GM23248 (cell line): ENCODE measurements around the gene PLSCR1.

Experiments
- EZH2 ChIP-seq: fragments of 200-600 bp; sonication (generic); IDR thresholded peaks from 2 replicates; pipeline ENCODE4 v1.6.1; 2018; ENCODE audit warnings: antibody characterized with exemption, mild to moderate bottlenecking; ENCODE audit not compliant: insufficient read depth, poor library complexity, severe bottlenecking
- EZH2phosphoT487 ChIP-seq: fragments of 200-600 bp; sonication (generic); IDR thresholded peaks from 2 replicates; pipeline ENCODE4 v1.6.1; 2018; ENCODE audit warnings: antibody characterized with exemption, moderate library complexity, mild to moderate bottlenecking, low read depth; ENCODE audit not compliant: insufficient read depth

GRCh38 chr3:146501752-146502151 lies 42.7 kb downstream of the PLSCR1 start:
- no peak for TF ChIP-seq EZH2
- no peak for TF ChIP-seq EZH2phosphoT487
